HT-29 (cell line): ENCODE data around the gene SLC35F4. TPM values are rescaled to one million over a fixed set of nuclear protein-coding genes. Genes with fewer than 3 reads are reported as not detected.

Experiments used
- DNase-seq: peaks from one replicate; pipeline ENCODE4 v3.0.0-alpha.2; 2015; ENCODE audit warnings: low spot score
- total RNA-seq: library from RNA; depleted of rRNA; stranded (reverse); fragments of >200 nt; shearing (Covaris generic); gene quantifications from 2 replicates; pipeline ENCODE4 v1.2.3, GENCODE V29; 2014

Gene SLC35F4
- total RNA-seq, 1 experiment from 2014 or later: not detected

DNA sequence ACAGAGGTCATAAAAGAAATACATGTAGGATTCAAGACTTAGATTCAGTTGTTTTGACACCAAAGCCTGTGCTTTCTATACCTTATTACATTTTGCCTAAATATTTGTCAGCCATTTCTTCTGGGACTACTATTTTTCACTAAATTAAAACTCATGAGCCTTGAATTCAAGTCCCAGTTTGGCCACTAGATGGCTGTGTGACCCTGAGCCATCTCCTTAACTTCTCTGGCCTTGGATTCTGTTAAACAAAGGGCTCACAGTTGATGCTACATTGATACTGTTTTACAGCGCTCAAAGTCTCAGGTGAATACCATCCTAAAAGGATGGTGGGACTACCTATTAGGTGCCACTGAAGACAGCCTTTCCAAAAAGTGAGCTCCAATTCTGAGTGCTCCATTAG, 332.7 kb downstream of the SLC35F4 start:
- peak; percentile 45 for DNase-seq

DNA sequence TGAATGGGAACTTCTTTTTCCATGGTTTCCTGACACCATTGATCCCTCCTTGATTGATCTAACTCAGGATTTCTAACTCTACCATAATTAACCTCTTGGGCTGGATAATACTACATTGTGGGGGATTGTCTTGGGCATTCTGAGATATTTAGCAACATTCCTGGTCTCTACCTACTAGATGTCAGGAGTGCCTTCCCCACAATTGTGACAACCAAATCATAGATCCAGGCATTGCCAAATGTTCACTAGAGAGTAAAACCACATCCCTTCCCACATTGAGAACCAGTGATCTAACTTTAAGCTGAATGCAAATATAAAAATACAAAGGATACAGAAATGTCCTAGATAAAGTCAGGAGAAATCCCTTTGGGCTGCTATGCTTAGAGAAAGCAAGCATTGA, 335.3 kb downstream of the SLC35F4 start:
- DNase-seq: no peak

DNA sequence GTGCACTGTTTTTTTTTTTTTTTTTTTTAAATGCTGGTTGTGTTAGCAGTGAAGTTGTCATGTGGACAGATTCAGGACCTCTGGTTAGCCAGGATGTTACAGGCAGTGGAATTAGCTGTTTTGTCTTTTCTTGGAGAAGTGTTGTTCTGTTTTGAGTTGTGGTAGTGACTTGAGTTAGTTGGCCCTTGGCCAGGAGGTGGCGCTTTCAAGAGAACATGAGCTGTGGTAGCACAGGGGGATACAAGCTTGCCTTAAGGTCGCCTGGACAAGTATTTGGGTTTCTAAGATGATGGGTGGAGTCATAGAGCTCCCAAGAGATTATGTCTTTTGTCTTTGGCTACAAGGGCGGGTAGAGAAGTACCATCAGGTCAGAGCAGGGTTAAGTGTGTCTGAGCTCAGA, 338.9 kb downstream of the SLC35F4 start:
- no peak for DNase-seq

DNA sequence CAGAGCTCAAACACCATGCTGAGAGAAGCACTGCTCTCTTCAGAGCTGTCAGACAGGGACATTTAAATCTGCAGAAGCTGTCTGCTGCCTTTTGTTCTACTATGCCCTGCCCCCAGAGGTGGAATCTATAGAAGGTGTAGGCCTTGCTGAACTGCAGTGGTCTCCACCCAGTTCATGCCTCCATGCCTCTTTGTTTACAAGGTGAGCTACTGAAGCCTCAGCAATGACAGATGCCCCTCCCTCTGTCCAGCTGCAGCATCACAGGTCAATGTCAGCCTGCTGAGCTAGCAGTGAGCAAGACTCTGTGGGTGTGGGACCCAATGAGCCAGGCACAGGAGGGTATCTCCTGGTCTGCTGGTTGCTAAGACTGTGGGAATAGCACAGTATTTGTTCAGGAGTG, 346.8 kb downstream of the SLC35F4 start:
- DNase-seq: no peak
